Activated naive CD8-positive, alpha-beta T cell treated with anti-CD3 and anti-CD28 coated beads, Interleukin-2, amount 10 ng/mL, durations not matched to agents 7 days and 5 days (primary cell): ENCODE results near the gene MIS18BP1. TPM values are rescaled to one million over a fixed set of nuclear protein-coding genes. Genes with fewer than 3 reads are reported as not detected.
"Not testable (repeated sequence)": the region's sequence is repeated elsewhere in the genome, so short reads cannot be mapped to it uniquely, and the experiment has no call there.

ENCODE experiments used
- ATAC-seq: fragments of 150-1000 bp; cut with Tn5 transposase; one replicate; pipeline ENCODE4 v1.10.0; 2021; ENCODE audit warnings: low read depth, moderate library complexity
- POLR2A ChIA-PET: fragments of 350-600 bp; sonication (Branson Sonifier 250); formaldehyde crosslinking; loops from one replicate; lab custom pipeline; 2021; ENCODE audit warnings: antibody characterized with exemption; lab: Charles Lee
- DNase-seq: peaks from one replicate; pipeline ENCODE4 v3.0.0; 2021
- H3K27ac Mint-ChIP-seq: one replicate; pipeline ENCODE4 v1.8.0; 2022; ENCODE audit warnings: mild to moderate bottlenecking, mixed read lengths
- H3K27me3 Mint-ChIP-seq: one replicate; pipeline ENCODE4 v1.8.0; 2022; ENCODE audit warnings: mild to moderate bottlenecking, moderate library complexity, mixed read lengths
- H3K36me3 Mint-ChIP-seq: one replicate; pipeline ENCODE4 v1.8.0; 2021; ENCODE audit warnings: mild to moderate bottlenecking, mixed read lengths
- H3K4me1 Mint-ChIP-seq: one replicate; pipeline ENCODE4 v1.8.0; 2021; ENCODE audit warnings: mixed read lengths
- H3K4me3 Mint-ChIP-seq: one replicate; pipeline ENCODE4 v1.8.0; 2022; ENCODE audit warnings: mild to moderate bottlenecking, moderate library complexity, mixed read lengths
- H3K9me3 Mint-ChIP-seq: one replicate; pipeline ENCODE4 v1.8.0; 2021; ENCODE audit warnings: mixed read lengths
- total RNA-seq, 2 experiments: library from RNA; stranded (reverse); gene quantifications; one replicate each; pipeline ENCODE4 v1.2.3, GENCODE V29; 2021

MIS18BP1 gene
- 10 to 100 TPM; 52.0 to 57.2 TPM for total RNA-seq

DNA sequence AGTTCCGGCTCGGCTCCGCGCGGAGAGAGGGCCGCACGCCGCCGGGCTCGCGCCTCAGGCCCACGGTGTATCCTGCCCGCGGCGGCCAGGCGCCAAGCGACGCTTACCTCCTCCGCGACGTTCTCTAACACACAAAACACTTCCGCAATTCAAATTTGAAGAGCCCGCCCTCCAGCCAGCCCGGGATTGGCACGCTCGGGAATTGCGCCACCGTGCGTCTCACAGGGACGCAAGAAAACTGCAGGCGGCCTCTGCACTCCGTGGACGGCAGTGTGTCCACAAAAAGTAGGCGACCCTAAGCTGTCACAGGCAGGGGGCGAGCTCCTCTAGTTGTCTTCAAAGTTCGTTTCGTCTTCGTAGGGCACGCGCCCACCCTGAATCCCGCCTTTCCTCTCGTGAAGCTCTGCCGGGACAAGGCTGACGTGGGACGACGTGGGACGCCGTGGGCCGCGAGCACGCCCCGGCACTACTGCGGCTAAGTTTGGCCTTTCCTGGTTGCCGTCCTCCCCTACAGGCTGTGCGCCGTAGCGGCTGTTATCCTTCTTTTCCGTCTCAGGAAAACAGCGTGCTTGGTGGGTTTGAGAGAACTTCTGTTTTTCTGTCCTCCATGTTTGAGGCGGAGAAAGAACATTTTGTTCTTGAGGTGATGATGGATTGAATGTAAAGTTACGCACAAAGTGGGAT lies at the start of gene MIS18BP1:
Gene MIS18BP1, minus strand, starts transcription at position 133 of the 684 bp plus-strand sequence. CDS start 5,916 bp downstream, outside the sequence.
- POLR2A ChIA-PET: interaction anchor here (0.6 to 1.8 kb wide), 9 partner anchors 11 to 292 kb away, joined by 3 to 17 read pairs (median 4); partner anchors contain the start of genes FANCM, KLHL28, PRPF39 and TOGARAM1
- peaks cover 16% of the 10 kb centered on the region for H3K36me3 Mint-ChIP-seq
- no peaks in the 10 kb centered on the region for H3K27me3 Mint-ChIP-seq
- H3K9me3 Mint-ChIP-seq: peaks cover 5% of the 10 kb centered on the region
- H3K27ac Mint-ChIP-seq: peak within 1 kb of the TSS; percentile 95
- H3K4me1 Mint-ChIP-seq: peaks cover 14% of the 10 kb centered on the region
- ATAC-seq (peak; percentile 93), DNase-seq (peak; percentile 90)
- H3K4me3 Mint-ChIP-seq: peak within 1 kb of the TSS; percentile 85

DNA sequence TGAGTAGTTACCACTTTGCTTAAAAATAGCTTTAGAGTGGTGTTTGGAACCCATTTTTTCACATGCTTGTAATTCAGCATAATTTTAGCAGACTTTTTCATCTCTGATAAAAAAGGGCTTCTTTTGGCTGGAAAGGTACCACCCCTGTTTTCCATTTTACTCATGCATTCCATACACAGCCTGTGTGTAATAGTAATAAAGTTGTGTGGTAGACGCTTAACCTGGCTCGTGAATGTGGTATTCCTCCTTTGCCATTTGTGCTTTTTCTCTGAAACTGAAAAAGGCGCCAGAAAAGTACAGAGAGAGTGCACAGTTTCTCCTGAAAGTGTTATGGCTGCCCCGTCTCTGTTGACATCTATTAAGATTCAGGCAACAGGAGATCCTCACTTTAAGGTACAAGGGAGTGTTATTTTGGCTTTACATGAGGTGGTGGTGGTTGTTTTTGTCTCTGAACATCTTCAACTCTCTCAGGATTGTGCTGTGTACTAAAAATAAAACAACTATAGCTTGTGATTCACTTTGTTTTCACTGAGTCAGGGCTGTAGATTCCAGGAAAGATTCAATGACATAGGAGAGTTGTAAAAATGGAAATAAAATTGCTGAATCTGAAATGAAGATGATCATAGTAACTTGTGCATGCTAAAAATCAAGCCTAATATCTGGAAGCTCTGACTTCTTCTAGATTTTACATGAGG lies 45.6 kb upstream of the MIS18BP1 start:
- Mint-ChIP-seq H3K4me3 (no peak overlapping the region), H3K27me3 (peaks cover 2% of the 10 kb centered on the region), H3K27ac (no peak overlapping the region), H3K9me3 (no peaks in the 10 kb centered on the region), H3K36me3 (no peaks in the 10 kb centered on the region), H3K4me1 (peaks cover 5% of the 10 kb centered on the region)
- POLR2A ChIA-PET: no interaction called here
- DNase-seq (no peak), ATAC-seq (no peak)

DNA sequence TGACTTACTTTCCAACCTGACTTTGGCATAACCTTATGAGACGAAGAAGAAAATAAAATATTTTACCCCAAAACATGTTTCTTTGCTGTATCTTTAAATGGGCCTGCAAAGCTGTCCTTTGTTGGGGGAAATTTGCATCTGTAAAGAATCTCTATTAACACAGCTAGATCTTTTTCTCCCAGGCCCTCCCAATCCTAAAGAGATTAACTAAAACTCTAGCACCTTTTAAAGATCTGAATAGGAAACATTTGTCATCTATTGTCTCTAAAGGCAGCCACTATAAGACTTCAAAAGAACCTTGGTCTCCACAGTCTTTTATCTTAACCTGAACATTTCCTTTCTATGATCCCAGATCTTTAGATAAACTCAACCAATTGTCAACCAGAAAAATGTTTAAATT lies 41.8 kb upstream of the MIS18BP1 start:
- not testable (repeated sequence) for ATAC-seq, H3K27me3 Mint-ChIP-seq

DNA sequence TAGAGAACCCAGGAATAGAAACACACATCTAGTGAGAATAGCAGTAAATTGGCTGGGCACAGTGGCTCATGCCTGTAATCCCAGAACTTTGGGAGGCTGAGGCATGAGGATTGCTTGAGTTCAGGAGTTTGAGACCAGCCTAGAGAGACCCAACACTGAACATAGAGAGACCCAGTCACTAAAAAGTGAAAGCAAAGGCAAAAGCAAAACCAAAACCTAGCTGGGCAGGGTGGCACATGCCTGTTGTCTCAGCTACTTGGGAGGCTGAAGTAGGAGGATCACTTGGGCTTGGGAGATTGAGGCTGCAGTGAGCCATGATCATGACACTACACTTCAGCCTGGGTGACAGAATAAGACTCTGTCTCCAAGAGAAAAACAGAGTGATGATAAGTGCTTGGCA lies 37.5 kb upstream of the MIS18BP1 start:
- no peak overlapping the region for H3K4me3 Mint-ChIP-seq
- peaks cover 8% of the 10 kb centered on the region for H3K27me3 Mint-ChIP-seq
- DNase-seq (no peak), ATAC-seq (no peak)
- peaks cover 1% of the 10 kb centered on the region for H3K9me3 Mint-ChIP-seq
- peaks cover 12% of the 10 kb centered on the region for H3K4me1 Mint-ChIP-seq
- POLR2A ChIA-PET: no interaction called here
- H3K36me3 Mint-ChIP-seq: no peaks in the 10 kb centered on the region
- no peak overlapping the region for H3K27ac Mint-ChIP-seq

More for the DNA sequence above, 41.8 kb upstream of the MIS18BP1 start:
- peaks cover 12% of the 10 kb centered on the region for H3K4me1 Mint-ChIP-seq
- H3K27ac Mint-ChIP-seq, H3K36me3 Mint-ChIP-seq, POLR2A ChIA-PET, H3K4me3 Mint-ChIP-seq, DNase-seq, H3K9me3 Mint-ChIP-seq: not testable (repeated sequence)

DNA sequence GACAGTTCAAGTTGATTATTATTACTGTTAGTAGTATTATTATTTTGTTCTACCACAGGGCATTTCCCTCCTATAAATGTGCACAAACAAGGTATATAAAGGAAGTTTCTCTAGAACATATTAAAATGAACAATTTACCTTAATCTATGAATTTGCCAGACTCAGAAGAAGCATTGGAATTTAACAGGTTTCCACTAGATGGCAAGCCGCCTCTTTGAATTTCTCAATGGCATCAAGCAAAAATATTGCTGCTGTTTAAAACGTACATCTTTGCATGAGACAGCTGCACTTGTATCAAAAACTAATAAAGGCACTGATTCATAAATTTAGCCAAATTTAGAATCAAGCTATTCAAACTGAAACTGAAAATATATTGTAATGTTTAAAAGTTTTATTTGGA lies 34.6 kb upstream of the MIS18BP1 start:
- peaks cover 6% of the 10 kb centered on the region for H3K27me3 Mint-ChIP-seq
- POLR2A ChIA-PET: interaction anchor here (0.6 kb wide), 1 partner anchor 240 kb away, joined by 3 read pairs; no protein-coding TSS in a partner anchor
- no peak for ATAC-seq
- no peaks in the 10 kb centered on the region for H3K36me3 Mint-ChIP-seq
- peaks cover 7% of the 10 kb centered on the region for H3K4me1 Mint-ChIP-seq
- no peak overlapping the region for H3K4me3 Mint-ChIP-seq
- peaks cover 1% of the 10 kb centered on the region for H3K9me3 Mint-ChIP-seq
- H3K27ac Mint-ChIP-seq: no peak overlapping the region
- no peak for DNase-seq

DNA sequence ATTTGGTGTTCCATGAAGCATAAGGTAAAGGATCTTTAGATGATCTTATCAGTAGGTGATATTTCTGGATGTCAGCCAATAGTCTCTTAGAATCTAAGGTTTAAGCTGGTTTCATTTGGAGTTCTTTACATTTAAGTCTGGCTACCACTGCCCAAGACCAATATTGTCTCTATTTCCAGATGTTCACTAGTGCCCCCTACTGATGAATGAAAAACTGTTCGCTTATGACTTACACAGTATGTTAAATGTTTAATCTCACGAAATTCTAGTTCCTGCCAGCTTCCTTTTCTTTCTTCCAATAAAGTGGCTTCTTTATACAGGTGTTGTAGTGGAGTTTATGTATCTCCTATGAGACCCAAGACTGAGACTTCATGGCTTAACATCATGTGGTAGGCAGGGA lies 31.8 kb upstream of the MIS18BP1 start:
- POLR2A ChIA-PET: no interaction called here
- peaks cover 12% of the 10 kb centered on the region for H3K9me3 Mint-ChIP-seq
- H3K4me1 Mint-ChIP-seq: no peaks in the 10 kb centered on the region
- H3K4me3 Mint-ChIP-seq: no peak overlapping the region
- H3K36me3 Mint-ChIP-seq: no peaks in the 10 kb centered on the region
- H3K27ac Mint-ChIP-seq: no peak overlapping the region
- no peak for ATAC-seq
- H3K27me3 Mint-ChIP-seq: peaks cover 4% of the 10 kb centered on the region
- DNase-seq: no peak

DNA sequence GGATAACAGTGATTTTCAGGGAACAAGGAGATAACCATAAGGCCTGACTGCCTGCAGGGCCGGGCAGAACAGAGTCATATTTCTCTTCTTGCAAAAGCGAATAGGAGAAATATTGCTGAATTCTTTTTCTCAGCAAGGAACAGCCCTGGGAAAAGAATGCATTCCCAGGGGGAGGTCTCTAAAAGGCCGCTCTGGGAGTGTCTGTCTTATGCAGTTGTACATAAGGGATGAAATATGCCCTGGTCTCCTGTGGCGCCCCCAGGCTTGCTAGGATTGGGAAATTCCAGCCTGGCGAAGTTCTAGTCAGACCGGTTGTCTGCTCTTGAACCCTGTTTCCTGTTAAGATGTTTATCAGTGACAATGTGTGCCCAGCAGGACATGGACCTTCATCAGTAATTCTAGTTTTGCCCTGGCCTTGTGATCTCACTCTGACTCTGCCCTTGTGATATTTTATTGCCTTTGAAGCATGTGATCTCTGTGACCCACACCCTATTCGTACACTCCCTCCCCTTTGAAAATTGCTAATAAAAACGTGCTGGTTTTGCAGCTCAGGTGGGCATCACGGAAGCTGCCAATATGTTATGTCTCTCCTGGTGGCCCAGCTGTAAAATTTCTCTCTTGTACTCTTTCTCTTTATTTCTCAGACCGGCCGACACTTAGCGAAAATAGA lies 28.9 kb upstream of the MIS18BP1 start:
- H3K4me3 Mint-ChIP-seq, DNase-seq, H3K36me3 Mint-ChIP-seq, H3K27ac Mint-ChIP-seq, POLR2A ChIA-PET, ATAC-seq, H3K4me1 Mint-ChIP-seq, H3K27me3 Mint-ChIP-seq: not testable (repeated sequence)
- H3K9me3 Mint-ChIP-seq: peaks cover 12% of the 10 kb centered on the region

DNA sequence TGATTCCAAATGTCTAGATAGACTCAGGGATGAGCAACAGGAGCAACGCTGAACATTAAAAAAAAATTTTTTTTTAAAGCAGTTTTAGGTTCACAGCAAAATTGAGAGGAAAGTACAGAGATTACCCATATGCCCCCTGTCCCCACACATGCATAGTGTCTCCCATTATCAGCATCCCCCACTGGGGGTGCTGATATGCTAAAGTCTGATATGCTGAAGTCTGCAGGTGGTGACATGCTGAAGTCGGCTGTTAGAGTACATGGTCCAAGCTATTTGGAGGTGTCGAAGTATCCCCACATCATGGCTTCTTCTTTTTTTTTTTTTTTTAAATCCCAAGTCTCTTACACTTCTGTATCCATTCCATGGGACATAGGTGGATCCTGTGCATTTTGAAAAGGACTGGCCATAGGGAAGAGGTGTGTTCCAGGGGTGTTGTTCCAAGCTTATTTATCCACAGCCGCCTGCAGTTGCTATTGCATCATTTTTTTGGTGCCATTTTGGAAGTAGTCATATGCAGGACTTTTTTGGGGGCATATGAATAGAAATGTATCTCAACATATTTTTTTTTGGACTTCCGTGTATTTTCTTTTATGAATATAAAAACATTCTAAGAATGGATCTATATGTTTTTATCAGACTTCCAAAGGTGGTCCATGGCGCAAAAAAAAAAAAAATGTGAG lies 19.0 kb upstream of the MIS18BP1 start:
- no peak for DNase-seq
- H3K4me1 Mint-ChIP-seq: peaks cover 2% of the 10 kb centered on the region
- H3K27me3 Mint-ChIP-seq: no peaks in the 10 kb centered on the region
- no peak overlapping the region for H3K4me3 Mint-ChIP-seq
- ATAC-seq: no peak
- H3K36me3 Mint-ChIP-seq: no peaks in the 10 kb centered on the region
- no peak overlapping the region for H3K27ac Mint-ChIP-seq
- no peaks in the 10 kb centered on the region for H3K9me3 Mint-ChIP-seq
- POLR2A ChIA-PET: no interaction called here

DNA sequence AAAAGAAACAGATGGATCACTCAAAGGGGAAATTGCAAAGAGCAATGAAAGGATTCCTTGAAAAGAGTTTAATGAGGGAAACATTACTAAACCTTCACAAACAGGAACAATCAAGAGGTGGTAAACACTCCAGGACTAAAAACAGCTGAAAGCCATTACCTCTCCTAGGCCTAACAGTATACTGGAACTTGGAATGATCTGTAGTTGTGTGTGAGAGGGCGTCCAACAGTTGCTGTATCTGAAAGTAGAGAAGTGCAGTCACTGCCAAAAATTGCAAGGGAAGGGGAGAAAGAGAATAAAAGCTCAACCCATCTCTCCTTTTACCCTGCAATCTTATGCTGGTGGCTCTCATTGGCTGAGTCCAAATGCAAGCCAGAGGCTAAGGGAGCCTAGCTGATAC lies 17.0 kb upstream of the MIS18BP1 start:
- H3K36me3 Mint-ChIP-seq: no peaks in the 10 kb centered on the region
- DNase-seq (no peak), ATAC-seq (no peak)
- H3K4me1 Mint-ChIP-seq: peaks cover 2% of the 10 kb centered on the region
- H3K27me3 Mint-ChIP-seq: no peaks in the 10 kb centered on the region
- no peaks in the 10 kb centered on the region for H3K9me3 Mint-ChIP-seq
- no peak overlapping the region for H3K4me3 Mint-ChIP-seq
- H3K27ac Mint-ChIP-seq: no peak overlapping the region
- POLR2A ChIA-PET: no interaction called here

DNA sequence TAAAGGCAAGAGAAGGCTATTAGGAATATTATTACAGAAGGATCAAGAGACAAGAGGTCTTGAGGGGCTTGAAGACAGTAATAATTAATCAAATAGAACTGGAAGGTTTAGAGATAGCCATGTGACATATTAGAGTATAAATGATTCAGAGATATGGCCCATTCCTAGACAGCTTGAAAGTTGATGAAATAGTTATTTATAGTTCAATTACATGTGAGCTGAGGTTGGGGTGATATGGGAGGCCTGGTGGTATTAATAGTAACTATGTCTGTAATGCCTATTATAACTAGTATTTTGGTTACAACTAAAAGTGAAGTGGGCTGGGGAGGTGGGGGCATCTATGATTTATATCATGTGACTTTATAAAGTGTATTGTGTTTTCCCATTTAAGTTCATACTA lies 14.1 kb upstream of the MIS18BP1 start:
- no peak for ATAC-seq
- DNase-seq: no peak
- H3K9me3 Mint-ChIP-seq: no peaks in the 10 kb centered on the region
- peaks cover 2% of the 10 kb centered on the region for H3K4me1 Mint-ChIP-seq
- H3K4me3 Mint-ChIP-seq: no peak overlapping the region
- peaks cover 1% of the 10 kb centered on the region for H3K27me3 Mint-ChIP-seq
- no peaks in the 10 kb centered on the region for H3K36me3 Mint-ChIP-seq
- no peak overlapping the region for H3K27ac Mint-ChIP-seq
- POLR2A ChIA-PET: interaction anchor here (0.6 kb wide), 2 partner anchors 15 to 208 kb away, joined by 3 to 4 read pairs; no protein-coding TSS in a partner anchor

DNA sequence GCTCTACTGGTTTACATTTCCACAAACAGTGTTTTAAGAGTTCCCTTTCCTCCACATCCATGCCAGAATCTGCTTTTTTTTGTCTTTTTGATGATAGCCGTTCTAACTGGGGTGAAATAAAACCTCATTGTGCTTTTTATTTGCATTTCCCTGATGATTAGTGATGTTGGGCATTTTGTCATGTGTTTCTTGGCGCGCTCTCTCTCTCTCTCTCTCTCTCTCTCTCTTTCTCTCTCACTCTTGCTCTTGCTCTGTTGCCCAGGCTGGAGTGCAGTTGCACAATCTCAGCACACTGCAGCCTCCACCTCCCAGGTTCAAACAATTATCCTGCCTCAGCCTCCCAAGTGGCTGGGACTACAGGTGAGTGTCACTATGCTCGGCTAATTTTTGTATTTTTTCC lies 9.6 kb upstream of the MIS18BP1 start:
- H3K27me3 Mint-ChIP-seq: peaks cover 3% of the 10 kb centered on the region
- no peak overlapping the region for H3K4me3 Mint-ChIP-seq
- DNase-seq (no peak), ATAC-seq (no peak)
- peaks cover 21% of the 10 kb centered on the region for H3K9me3 Mint-ChIP-seq
- H3K27ac Mint-ChIP-seq: no peak overlapping the region
- no peaks in the 10 kb centered on the region for H3K4me1 Mint-ChIP-seq
- POLR2A ChIA-PET: no interaction called here
- peaks cover 8% of the 10 kb centered on the region for H3K36me3 Mint-ChIP-seq

DNA sequence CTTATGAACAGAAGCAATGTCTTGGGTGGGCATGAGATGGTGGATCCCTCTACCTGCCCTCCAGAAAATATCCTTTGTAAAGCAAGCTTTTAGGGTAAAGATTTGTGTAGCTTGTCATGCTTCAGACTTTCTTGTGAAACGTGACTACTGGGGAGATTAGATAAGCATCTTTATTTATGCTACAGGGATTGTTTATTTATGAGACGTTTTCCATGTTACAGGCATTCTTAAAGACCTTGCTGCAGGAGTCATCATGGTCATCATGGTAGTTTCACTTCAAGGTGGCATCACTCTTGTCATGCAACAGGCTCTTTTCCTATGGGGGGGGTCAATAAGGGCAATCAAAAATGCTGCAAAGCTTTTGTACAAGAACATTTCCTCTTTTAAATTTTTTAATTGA lies 8.2 kb upstream of the MIS18BP1 start:
- Mint-ChIP-seq H3K4me3 (no peak overlapping the region), H3K9me3 (peaks cover 24% of the 10 kb centered on the region), H3K27ac (no peak overlapping the region), H3K27me3 (peaks cover 3% of the 10 kb centered on the region), H3K36me3 (peaks cover 12% of the 10 kb centered on the region), H3K4me1 (no peaks in the 10 kb centered on the region)
- ATAC-seq (no peak), DNase-seq (no peak)
- POLR2A ChIA-PET: no interaction called here

DNA sequence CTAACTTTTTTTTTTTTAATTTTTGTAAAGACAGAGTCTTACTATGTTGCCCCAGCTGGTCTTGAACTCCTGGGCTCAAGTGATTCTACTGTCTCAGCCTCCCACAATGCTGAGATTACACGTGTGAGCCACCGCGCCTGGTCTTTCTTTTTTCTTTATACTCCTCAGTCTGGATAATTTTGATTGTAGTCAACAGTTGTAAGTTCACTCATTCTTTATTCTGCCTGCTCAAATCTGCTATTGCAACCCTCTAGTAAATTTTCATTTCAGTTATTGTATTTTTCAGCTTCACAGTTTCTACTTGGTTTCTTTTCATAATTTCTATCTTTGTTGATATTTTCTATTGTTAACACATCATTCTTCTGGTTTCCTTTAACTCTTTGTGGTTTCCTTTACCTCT lies 5.8 kb upstream of the MIS18BP1 start:
- no peak overlapping the region for H3K27ac Mint-ChIP-seq
- H3K9me3 Mint-ChIP-seq: peaks cover 24% of the 10 kb centered on the region
- POLR2A ChIA-PET: no interaction called here
- peaks cover 3% of the 10 kb centered on the region for H3K27me3 Mint-ChIP-seq
- DNase-seq (no peak), ATAC-seq (no peak)
- no peak overlapping the region for H3K4me3 Mint-ChIP-seq
- H3K4me1 Mint-ChIP-seq: no peaks in the 10 kb centered on the region
- peaks cover 12% of the 10 kb centered on the region for H3K36me3 Mint-ChIP-seq
